ENCODE results near the gene SLIT1.

Gene SLIT1

DNA sequence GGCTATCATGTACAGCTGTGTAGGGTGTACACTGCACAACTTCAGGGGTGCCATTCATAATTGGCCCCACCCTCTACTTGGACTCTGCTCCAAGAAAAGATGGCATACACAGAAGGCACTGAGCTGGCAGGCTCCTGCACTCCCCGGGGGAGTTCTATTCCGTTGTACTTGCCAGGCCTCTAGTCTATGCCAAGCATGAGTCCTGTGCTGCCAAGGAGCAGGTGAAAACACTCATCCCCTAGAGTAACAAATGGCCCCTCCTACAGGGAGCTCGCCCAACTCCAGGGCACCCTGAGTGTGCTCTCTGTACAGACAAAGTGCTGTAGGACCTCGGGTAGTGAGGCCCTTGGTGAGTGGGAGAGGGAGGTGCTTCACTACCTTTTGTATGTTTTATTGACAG is 127.2 kb downstream of the SLIT1 start:
- Histone ChIP-seq H3K56ac (ENCODE audit: low read length) (no peak overlapping the region), H3K9ac (ENCODE audit: low read length) (no peak overlapping the region), H2BK5ac (ENCODE audit: low read length) (no peak overlapping the region), H2BK15ac (replicated peaks; ENCODE audit: low read depth) (no peak overlapping the region), H3K36me3 (ENCODE audit: control insufficient read depth, insufficient read depth, low read length) (no peaks in the 10 kb centered on the region), H3K79me2 (ENCODE audit: control insufficient read depth, insufficient read depth, low read length) (no peaks in the 10 kb centered on the region), H2AK5ac (ENCODE audit: low read length) (no peak overlapping the region), H3K23ac (ENCODE audit: low read length) (no peak overlapping the region), H3K4me2 (ENCODE audit: low read length) (no peak overlapping the region), H3K4me3 (ENCODE audit: low read length) (no peak overlapping the region), H3K4ac (ENCODE audit: low read depth, low read length) (no peak overlapping the region), H3K27me3 (ENCODE audit: insufficient read depth, low read length, poor library complexity) (no peaks in the 10 kb centered on the region), H3K79me1 (ENCODE audit: low read length) (no peaks in the 10 kb centered on the region), H3K4me1 (ENCODE audit: control insufficient read depth, low read depth, low read length) (no peaks in the 10 kb centered on the region), H4K5ac (ENCODE audit: low read length) (no peak overlapping the region), H3K27ac (ENCODE audit: low read depth, low read length) (no peak overlapping the region), H4K8ac (ENCODE audit: low read depth, low read length) (no peak overlapping the region), H3K18ac (ENCODE audit: low read length) (no peak overlapping the region), H2BK120ac (ENCODE audit: low read depth, low read length) (no peak overlapping the region)
- no CpG with 5 or more reads among the region's 4 CpGs for WGBS (ENCODE audit: extremely low coverage, insufficient coverage, low lambda C conversion rate)
- no peak for DNase-seq

DNA sequence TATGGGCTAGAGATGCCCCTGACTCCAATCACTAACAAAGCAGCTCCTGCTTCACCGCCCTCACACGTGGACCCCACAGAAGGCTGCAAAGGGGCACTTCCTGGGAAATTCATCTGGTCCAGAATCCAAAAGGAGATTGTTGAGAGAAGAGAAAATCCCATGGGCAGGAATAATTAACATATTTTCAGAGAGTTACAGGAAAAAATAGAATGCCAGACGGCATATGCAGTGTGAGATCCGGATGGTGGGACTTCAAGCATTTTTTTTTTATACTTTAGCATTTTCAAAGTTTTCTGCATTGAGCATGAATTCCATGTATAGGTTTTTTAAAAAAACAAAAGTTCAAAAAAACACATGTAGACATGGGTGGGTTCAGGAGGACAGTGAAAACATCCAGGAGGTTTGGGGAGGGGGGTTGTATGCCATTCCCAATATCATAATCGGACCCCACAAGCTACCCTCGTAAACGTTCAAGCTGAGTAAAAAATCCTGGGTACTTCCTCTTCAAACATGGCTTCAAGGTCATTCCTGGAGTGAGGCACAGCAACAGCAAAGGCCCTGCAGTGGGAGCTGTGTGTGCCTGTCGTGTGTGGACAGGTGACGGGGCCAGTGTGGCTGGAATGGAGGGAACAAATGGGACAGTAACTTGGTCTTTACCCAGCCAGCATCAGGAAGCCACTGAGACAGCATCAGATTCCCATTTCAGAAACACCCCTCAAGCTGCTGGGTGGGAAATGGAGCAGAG is 128.1 kb downstream of the SLIT1 start:
- no CpG with 5 or more reads among the region's 9 CpGs for WGBS (ENCODE audit: extremely low coverage, insufficient coverage, low lambda C conversion rate)
- H4K8ac ChIP-seq (ENCODE audit: low read depth, low read length): no peak overlapping the region

DNA sequence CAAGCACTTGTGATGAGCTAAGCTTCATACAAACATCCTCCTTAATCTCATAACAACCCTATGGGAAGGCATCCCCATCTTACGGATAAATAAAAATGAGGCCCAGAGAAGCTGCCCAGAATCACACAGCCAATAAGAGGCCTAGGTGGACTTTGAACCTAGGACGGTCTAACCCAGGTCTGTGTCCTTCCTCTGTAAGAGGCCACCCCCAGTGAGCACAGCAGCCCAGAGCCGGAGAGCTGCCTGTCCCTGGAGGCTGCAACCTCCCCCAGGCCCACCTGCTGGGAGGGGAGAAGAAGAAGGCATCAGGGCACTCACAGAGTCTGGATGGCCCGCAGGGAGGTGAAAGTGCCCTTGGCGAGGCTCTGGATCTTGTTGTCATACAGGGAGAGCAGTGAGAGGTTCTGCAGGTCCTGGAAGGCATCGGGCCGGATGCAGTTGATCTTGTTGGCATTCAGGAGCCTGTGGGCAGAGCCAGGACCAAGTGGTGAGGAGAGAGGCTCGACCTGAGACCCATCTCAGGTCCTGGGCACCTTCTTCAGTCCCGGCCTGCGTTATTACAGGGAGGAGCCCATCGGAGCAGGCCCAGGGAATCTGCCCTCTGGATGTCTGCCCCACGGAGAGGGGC is 129.6 kb downstream of the SLIT1 start:
- Histone ChIP-seq H3K27ac (ENCODE audit: low read depth, low read length) (no peak overlapping the region), H3K23ac (ENCODE audit: low read length) (no peak overlapping the region), H4K5ac (ENCODE audit: low read length) (no peak overlapping the region), H3K79me1 (ENCODE audit: low read length) (no peaks in the 10 kb centered on the region), H2BK5ac (ENCODE audit: low read length) (no peak overlapping the region), H3K4me3 (ENCODE audit: low read length) (no peak overlapping the region), H2AK5ac (ENCODE audit: low read length) (no peak overlapping the region), H3K36me3 (ENCODE audit: control insufficient read depth, insufficient read depth, low read length) (no peaks in the 10 kb centered on the region), H3K79me2 (ENCODE audit: control insufficient read depth, insufficient read depth, low read length) (no peaks in the 10 kb centered on the region), H3K4ac (ENCODE audit: low read depth, low read length) (no peak overlapping the region), H3K27me3 (ENCODE audit: insufficient read depth, low read length, poor library complexity) (no peaks in the 10 kb centered on the region), H2BK120ac (ENCODE audit: low read depth, low read length) (no peak overlapping the region), H2BK15ac (replicated peaks; ENCODE audit: low read depth) (no peak overlapping the region), H3K4me2 (ENCODE audit: low read length) (no peak overlapping the region), H3K18ac (ENCODE audit: low read length) (no peak overlapping the region), H3K4me1 (ENCODE audit: control insufficient read depth, low read depth, low read length) (no peaks in the 10 kb centered on the region), H3K9ac (ENCODE audit: low read length) (no peak overlapping the region), H4K8ac (ENCODE audit: low read depth, low read length) (no peak overlapping the region), H3K56ac (ENCODE audit: low read length) (no peak overlapping the region)
- DNase-seq: no peak
- no CpG with 5 or more reads among the region's 12 CpGs for WGBS (ENCODE audit: extremely low coverage, insufficient coverage, low lambda C conversion rate)

More for the DNA sequence above, 128.1 kb downstream of the SLIT1 start:
- H3K23ac ChIP-seq (ENCODE audit: low read length): no peak overlapping the region
- no peak overlapping the region for H3K18ac ChIP-seq (ENCODE audit: low read length)
- no peak overlapping the region for H3K4me2 ChIP-seq (ENCODE audit: low read length)
- no peaks in the 10 kb centered on the region for H3K4me1 ChIP-seq (ENCODE audit: control insufficient read depth, low read depth, low read length)
- DNase-seq: no peak
- no peaks in the 10 kb centered on the region for H3K36me3 ChIP-seq (ENCODE audit: control insufficient read depth, insufficient read depth, low read length)
- H3K79me1 ChIP-seq (ENCODE audit: low read length): no peaks in the 10 kb centered on the region
- H3K27ac ChIP-seq (ENCODE audit: low read depth, low read length): no peak overlapping the region
- H3K27me3 ChIP-seq (ENCODE audit: insufficient read depth, low read length, poor library complexity): no peaks in the 10 kb centered on the region
- no peaks in the 10 kb centered on the region for H3K79me2 ChIP-seq (ENCODE audit: control insufficient read depth, insufficient read depth, low read length)
- no peak overlapping the region for H2BK15ac ChIP-seq (replicated peaks; ENCODE audit: low read depth)
- H2AK5ac ChIP-seq (ENCODE audit: low read length): no peak overlapping the region
- no peak overlapping the region for H3K4ac ChIP-seq (ENCODE audit: low read depth, low read length)
- no peak overlapping the region for H2BK120ac ChIP-seq (ENCODE audit: low read depth, low read length)
- no peak overlapping the region for H3K56ac ChIP-seq (ENCODE audit: low read length)
- no peak overlapping the region for H3K9ac ChIP-seq (ENCODE audit: low read length)
- H3K4me3 ChIP-seq (ENCODE audit: low read length): no peak overlapping the region
- no peak overlapping the region for H4K5ac ChIP-seq (ENCODE audit: low read length)
- H2BK5ac ChIP-seq (ENCODE audit: low read length): no peak overlapping the region

DNA sequence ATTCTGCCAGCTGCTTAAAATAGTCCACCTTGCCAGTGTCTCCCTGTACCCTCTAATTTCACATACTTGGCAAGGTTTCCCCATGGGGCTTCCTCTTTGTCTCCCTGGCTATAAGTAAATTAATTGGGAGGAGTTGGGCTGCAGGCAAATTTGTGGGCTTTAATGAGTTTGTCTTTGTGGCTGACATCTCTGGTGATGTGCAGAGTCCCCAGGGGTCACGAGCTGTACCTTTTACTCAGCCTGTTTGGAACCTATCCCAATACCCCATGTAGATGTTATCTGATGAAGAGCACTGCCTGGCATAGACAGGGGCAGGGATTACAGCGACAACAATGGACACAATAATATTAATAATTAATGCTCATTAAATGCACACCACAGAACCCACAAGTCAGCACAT is 132.5 kb downstream of the SLIT1 start:
- no peaks in the 10 kb centered on the region for H3K36me3 ChIP-seq (ENCODE audit: control insufficient read depth, insufficient read depth, low read length)
- H3K79me1 ChIP-seq (ENCODE audit: low read length): no peaks in the 10 kb centered on the region
- H2BK5ac ChIP-seq (ENCODE audit: low read length): no peak overlapping the region
- H3K27ac ChIP-seq (ENCODE audit: low read depth, low read length): no peak overlapping the region
- H4K5ac ChIP-seq (ENCODE audit: low read length): no peak overlapping the region
- H3K4me1 ChIP-seq (ENCODE audit: control insufficient read depth, low read depth, low read length): no peaks in the 10 kb centered on the region
- WGBS (ENCODE audit: extremely low coverage, insufficient coverage, low lambda C conversion rate): no CpG with 5 or more reads among the region's 2 CpGs
- no peak overlapping the region for H4K8ac ChIP-seq (ENCODE audit: low read depth, low read length)
- H3K23ac ChIP-seq (ENCODE audit: low read length): no peak overlapping the region
- no peak overlapping the region for H3K56ac ChIP-seq (ENCODE audit: low read length)
- no peaks in the 10 kb centered on the region for H3K79me2 ChIP-seq (ENCODE audit: control insufficient read depth, insufficient read depth, low read length)
- no peak overlapping the region for H3K4me2 ChIP-seq (ENCODE audit: low read length)
- H3K27me3 ChIP-seq (ENCODE audit: insufficient read depth, low read length, poor library complexity): no peaks in the 10 kb centered on the region
- no peak overlapping the region for H2BK120ac ChIP-seq (ENCODE audit: low read depth, low read length)
- no peak overlapping the region for H2AK5ac ChIP-seq (ENCODE audit: low read length)
- H3K9ac ChIP-seq (ENCODE audit: low read length): no peak overlapping the region
- H3K4me3 ChIP-seq (ENCODE audit: low read length): no peak overlapping the region
- no peak overlapping the region for H3K4ac ChIP-seq (ENCODE audit: low read depth, low read length)
- DNase-seq: no peak
- no peak overlapping the region for H3K18ac ChIP-seq (ENCODE audit: low read length)
- no peak overlapping the region for H2BK15ac ChIP-seq (replicated peaks; ENCODE audit: low read depth)

DNA sequence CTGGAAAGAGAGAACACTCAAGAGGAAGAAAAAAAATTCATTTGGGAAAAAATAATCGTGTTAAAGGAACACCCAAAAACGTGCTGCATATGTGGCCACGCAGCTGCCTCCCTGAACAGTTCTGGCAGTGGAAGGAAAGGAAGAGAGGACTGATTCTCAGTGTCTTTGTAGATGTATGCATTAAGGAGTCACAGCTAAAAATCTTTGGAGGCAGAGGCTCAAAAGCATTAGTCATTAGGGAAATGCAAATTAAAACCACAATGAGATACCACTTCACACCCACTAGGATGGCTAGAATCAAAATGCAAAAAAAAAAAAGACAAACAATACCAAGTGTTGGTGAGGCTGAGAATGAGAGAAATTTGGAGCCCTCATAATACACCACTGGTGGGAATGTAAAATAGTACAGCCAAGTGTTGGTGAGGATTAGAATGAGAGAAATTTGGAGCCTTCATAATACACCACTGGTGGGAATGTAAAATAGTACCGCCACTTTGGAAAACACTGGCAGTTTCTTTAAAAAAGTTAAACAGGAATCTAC is 134.7 kb downstream of the SLIT1 start:
- no peaks in the 10 kb centered on the region for H3K36me3 ChIP-seq (ENCODE audit: control insufficient read depth, insufficient read depth, low read length)
- no peak overlapping the region for H4K8ac ChIP-seq (ENCODE audit: low read depth, low read length)
- no peak overlapping the region for H2BK15ac ChIP-seq (replicated peaks; ENCODE audit: low read depth)
- no peak overlapping the region for H3K4ac ChIP-seq (ENCODE audit: low read depth, low read length)
- no peak for DNase-seq
- H3K56ac ChIP-seq (ENCODE audit: low read length): no peak overlapping the region
- no peak overlapping the region for H3K4me2 ChIP-seq (ENCODE audit: low read length)
- H3K23ac ChIP-seq (ENCODE audit: low read length): no peak overlapping the region
- H4K5ac ChIP-seq (ENCODE audit: low read length): no peak overlapping the region
- H3K79me1 ChIP-seq (ENCODE audit: low read length): no peaks in the 10 kb centered on the region
- H3K79me2 ChIP-seq (ENCODE audit: control insufficient read depth, insufficient read depth, low read length): no peaks in the 10 kb centered on the region
- no peak overlapping the region for H2BK5ac ChIP-seq (ENCODE audit: low read length)
- no peak overlapping the region for H3K18ac ChIP-seq (ENCODE audit: low read length)
- no peaks in the 10 kb centered on the region for H3K27me3 ChIP-seq (ENCODE audit: insufficient read depth, low read length, poor library complexity)
- no peak overlapping the region for H3K4me3 ChIP-seq (ENCODE audit: low read length)
- H2BK120ac ChIP-seq (ENCODE audit: low read depth, low read length): no peak overlapping the region
- H3K9ac ChIP-seq (ENCODE audit: low read length): no peak overlapping the region
- no peak overlapping the region for H3K27ac ChIP-seq (ENCODE audit: low read depth, low read length)
- no CpG with 5 or more reads among the region's 4 CpGs for WGBS (ENCODE audit: extremely low coverage, insufficient coverage, low lambda C conversion rate)
- no peak overlapping the region for H2AK5ac ChIP-seq (ENCODE audit: low read length)
- no peaks in the 10 kb centered on the region for H3K4me1 ChIP-seq (ENCODE audit: control insufficient read depth, low read depth, low read length)
